GM12878 (cell line): ENCODE results near the gene KRTAP5-6. TPM values are rescaled to one million over a fixed set of nuclear protein-coding genes. Genes with fewer than 3 reads are reported as not detected.

Experiments used
- ATAC-seq: fragments of 200-7000 bp; cut with Tn5 transposase; 3 replicates; pipeline ENCODE4 v1.9.1; 2020; ENCODE audit warnings: mild to moderate bottlenecking, moderate library complexity
- BruUV-seq: library from RNA; stranded (reverse); fragments of 400-500 nt; replicated peaks from 2 replicates; lab custom pipeline; 2021; lab: Mats Ljungman, UMichigan
- CTCF ChIA-PET: fragments of 300-600 bp; sonication (Branson Sonifier 250); formaldehyde crosslinking; extraction: SDS; loops from one replicate; lab custom pipeline; 2021; ENCODE audit warnings: inconsistent platforms; lab: Yijun Ruan, JAX
- POLR2A ChIA-PET: fragments of 350-600 bp; formaldehyde crosslinking; extraction: SDS; loops from one replicate; lab custom pipeline; 2021; ENCODE audit warnings: inconsistent platforms; lab: Charles Lee
- RAD21 ChIA-PET: fragments of 300-600 bp; sonication (Branson Sonifier 250); formaldehyde crosslinking; loops from one replicate; lab custom pipeline; 2023; ENCODE audit warnings: antibody characterized with exemption; ENCODE audit not compliant: unreplicated experiment; lab: Charles Lee
- SMC1A ChIA-PET: fragments of 300-600 bp; sonication (Branson Sonifier 250); formaldehyde crosslinking; loops from one replicate; lab custom pipeline; 2023; ENCODE audit not compliant: unreplicated experiment, uncharacterized antibody; lab: Charles Lee
- DNase-seq: peaks from one replicate; pipeline ENCODE4 v3.0.0-alpha.2; 2011; ENCODE audit warnings: low read depth, low spot score
- FAIRE-seq: peaks from 3 replicates; lab custom pipeline; 2011; peaks lifted over from hg19 to GRCh38; lab: Jason Lieb, UNC
- H2AFZ ChIP-seq: 2 replicates; pipeline ENCODE4 v1.6.0; 2011; ENCODE audit warnings: low read depth, low read length, control low read depth; ENCODE audit not compliant: control insufficient read depth
- H3K27ac ChIP-seq: 2 replicates; pipeline ENCODE4 v1.5.1; 2011; ENCODE audit warnings: control low read depth; ENCODE audit not compliant: control insufficient read depth, insufficient read depth
- H3K27me3 ChIP-seq, 2 experiments: replicated peaks in 1 of 2; 2 replicates each; pipeline versions ENCODE4 v1.6.0 to v1.6.1; 2011; ENCODE audit warnings: low read length in 1 of 2; ENCODE audit not compliant: control insufficient read depth in 2 of 2, insufficient read depth in 2 of 2
- H3K36me3 ChIP-seq, 2 experiments: 2 replicates each; pipeline ENCODE4 v1.5.1; 2011; ENCODE audit warnings: low read length in 1 of 2; ENCODE audit not compliant: control insufficient read depth in 2 of 2, insufficient read depth in 2 of 2
- H3K4me1 ChIP-seq: 2 replicates; pipeline ENCODE4 v1.6.1; 2011; ENCODE audit warnings: mild to moderate bottlenecking, low read length, moderate library complexity, mixed read lengths; ENCODE audit not compliant: control insufficient read depth, insufficient read depth
- H3K4me2 ChIP-seq: 2 replicates; pipeline ENCODE4 v1.6.0; 2011; ENCODE audit warnings: control low read depth; ENCODE audit not compliant: control insufficient read depth, insufficient read depth
- H3K4me3 ChIP-seq: fragments of 200-600 bp; sonication (generic); 2 replicates; pipeline ENCODE4 v1.5.1; 2016
- H3K79me2 ChIP-seq: 2 replicates; pipeline ENCODE4 v1.6.0; 2011; ENCODE audit warnings: low read length; ENCODE audit not compliant: control insufficient read depth, insufficient read depth
- H3K9ac ChIP-seq: 2 replicates; pipeline ENCODE4 v1.8.0; 2011; ENCODE audit warnings: low read length, control low read depth, mixed read lengths; ENCODE audit not compliant: control insufficient read depth, insufficient read depth
- H3K9me3 ChIP-seq: replicated peaks from 3 replicates; pipeline ENCODE4 v1.5.1; 2011; ENCODE audit warnings: mild to moderate bottlenecking, low read length; ENCODE audit not compliant: control insufficient read depth, insufficient read depth
- H4K20me1 ChIP-seq: 2 replicates; pipeline ENCODE4 v1.6.0; 2011; ENCODE audit not compliant: control insufficient read depth, insufficient read depth
- CEBPB ChIP-seq, 2 experiments: fragments of 150-350 bp in 1 of 2; IDR thresholded peaks; 2 replicates each; pipeline ENCODE4 v1.6.1; 2012 to 2014; ENCODE audit warnings: low read depth in 2 of 2, low read length in 2 of 2, borderline replicate concordance in 1 of 2, inconsistent platforms in 1 of 2
- CHD2 ChIP-seq: IDR thresholded peaks from 2 replicates; pipeline ENCODE4 v1.6.1; 2011; ENCODE audit warnings: low read depth, low read length, improper control_type of control experiment, borderline replicate concordance
- ESRRA ChIP-seq: IDR thresholded peaks from 2 replicates; pipeline ENCODE4 v1.6.1; 2012; ENCODE audit warnings: mild to moderate bottlenecking, low read length, improper control_type of control experiment
- HDAC2 ChIP-seq: fragments of 200-600 bp; sonication (generic); IDR thresholded peaks from 2 replicates; pipeline ENCODE4 v1.6.1; 2017
- HDGF ChIP-seq: fragments of 450-650 bp; IDR thresholded peaks from 2 replicates; pipeline ENCODE4 v1.6.1; 2016; ENCODE audit warnings: antibody characterized with exemption
- MYC ChIP-seq: IDR thresholded peaks from 2 replicates; pipeline ENCODE4 v1.6.1; 2011; ENCODE audit warnings: mild to moderate bottlenecking, low read length, moderate library complexity, inconsistent platforms; ENCODE audit not compliant: insufficient read depth, insufficient replicate concordance, insufficient read length, severe bottlenecking
- NR2F1 ChIP-seq: fragments of 450-650 bp; conservative IDR thresholded peaks from 2 replicates; pipeline ENCODE4 v1.6.1; 2017; ENCODE audit warnings: mild to moderate bottlenecking
- POLR2AphosphoS5 ChIP-seq: IDR thresholded peaks from 2 replicates; pipeline ENCODE4 v1.6.1; 2011; ENCODE audit warnings: mild to moderate bottlenecking, low read length, inconsistent platforms
- RBBP5 ChIP-seq: fragments of 200-600 bp; sonication (generic); conservative IDR thresholded peaks from 2 replicates; pipeline ENCODE4 v1.6.1; 2016
- RFX5 ChIP-seq: IDR thresholded peaks from 2 replicates; pipeline ENCODE4 v1.6.1; 2011; ENCODE audit warnings: low read depth, low read length, improper control_type of control experiment
- SREBF1 ChIP-seq: IDR thresholded peaks from 2 replicates; pipeline ENCODE4 v1.6.1; 2012; ENCODE audit warnings: mild to moderate bottlenecking, low read length
- SRF ChIP-seq, 2 experiments: IDR thresholded peaks; 2 replicates each; pipeline ENCODE4 v1.6.1; 2011; ENCODE audit warnings: low read depth in 2 of 2, low read length in 2 of 2, mild to moderate bottlenecking in 1 of 2, moderate library complexity in 1 of 2
- WGBS: methylation state at CpG from one replicate; pipeline ENCODE4 v1.1.6; 2016; ENCODE audit warnings: low lambda C conversion rate; ENCODE audit not compliant: insufficient replicate concordance, insufficient coverage; ENCODE audit errors: missing lambda C conversion rate; 5-methylcytosine and 5-hydroxymethylcytosine counted together
- in situ Hi-C: fragments of 300-500 bp; cut with MboI; formaldehyde crosslinking; loops from 9 replicates; pipeline ENCODE4 v1.14.3; 2018; ENCODE audit warnings: mixed read lengths
- intact Hi-C: fragments of 100-400 bp; cut with micrococcal nuclease; formaldehyde crosslinking; loops from one replicate; pipeline ENCODE4 v1.14.2; 2022; ENCODE audit not compliant: unreplicated experiment
- polyA plus RNA-seq, 11 experiments: library from polyadenylated mRNA; depleted of rRNA in 4 of 11; unstranded in 6 of 11; stranded (reverse) in 5 of 11; fragments of >200 nt; fragmentation: Nextera tagmentation in 4 of 11; fragmentation: Illumina TruSeq in 1 of 11; extraction: Ambion mirVana in 4 of 11; extraction: Trizol in 1 of 11; gene quantifications; 1 replicate in 1 of 11; 2 replicates in 10 of 11; pipeline versions ENCODE4 v1.2.1 to v1.2.3, GENCODE V29; 2011 to 2016; ENCODE audit warnings: inconsistent platforms in 2 of 11, missing spikeins in 2 of 11, low read depth in 1 of 11
- total RNA-seq, 4 experiments: library from RNA; depleted of rRNA in 3 of 4; stranded (reverse); fragments of >200 nt in 3 of 4; fragmentation: Illumina TruSeq in 1 of 4; extraction: Trizol in 1 of 4; gene quantifications; 2 replicates each; pipeline versions ENCODE4 v1.2.1 to v1.2.3, GENCODE V29; 2013 to 2021
- TF ChIP-seq, protein P1 (sequence below): IDR thresholded peaks from 2 replicates; pipeline ENCODE4 v1.6.1; 2012; ENCODE audit warnings: low read depth, low read length, improper control_type of control experiment
- TF ChIP-seq, protein P2 (sequence below): fragments of 450-650 bp; formaldehyde crosslinking; IDR thresholded peaks from 2 replicates; pipeline ENCODE4 v1.4.0; 2022; ENCODE audit warnings: mild to moderate bottlenecking, moderate library complexity
- TF ChIP-seq, protein P3 (sequence below): fragments of 450-650 bp; formaldehyde crosslinking; IDR thresholded peaks from 2 replicates; pipeline ENCODE4 v1.5.0; 2022; ENCODE audit warnings: mild to moderate bottlenecking, missing genetic modification characterization

The KRTAP5-6 gene
- total and polyA plus RNA-seq, 10 of the 15 experiments (the other 5 are each of a cell fraction or from before 2014, with no cell fraction given), result not detected

DNA sequence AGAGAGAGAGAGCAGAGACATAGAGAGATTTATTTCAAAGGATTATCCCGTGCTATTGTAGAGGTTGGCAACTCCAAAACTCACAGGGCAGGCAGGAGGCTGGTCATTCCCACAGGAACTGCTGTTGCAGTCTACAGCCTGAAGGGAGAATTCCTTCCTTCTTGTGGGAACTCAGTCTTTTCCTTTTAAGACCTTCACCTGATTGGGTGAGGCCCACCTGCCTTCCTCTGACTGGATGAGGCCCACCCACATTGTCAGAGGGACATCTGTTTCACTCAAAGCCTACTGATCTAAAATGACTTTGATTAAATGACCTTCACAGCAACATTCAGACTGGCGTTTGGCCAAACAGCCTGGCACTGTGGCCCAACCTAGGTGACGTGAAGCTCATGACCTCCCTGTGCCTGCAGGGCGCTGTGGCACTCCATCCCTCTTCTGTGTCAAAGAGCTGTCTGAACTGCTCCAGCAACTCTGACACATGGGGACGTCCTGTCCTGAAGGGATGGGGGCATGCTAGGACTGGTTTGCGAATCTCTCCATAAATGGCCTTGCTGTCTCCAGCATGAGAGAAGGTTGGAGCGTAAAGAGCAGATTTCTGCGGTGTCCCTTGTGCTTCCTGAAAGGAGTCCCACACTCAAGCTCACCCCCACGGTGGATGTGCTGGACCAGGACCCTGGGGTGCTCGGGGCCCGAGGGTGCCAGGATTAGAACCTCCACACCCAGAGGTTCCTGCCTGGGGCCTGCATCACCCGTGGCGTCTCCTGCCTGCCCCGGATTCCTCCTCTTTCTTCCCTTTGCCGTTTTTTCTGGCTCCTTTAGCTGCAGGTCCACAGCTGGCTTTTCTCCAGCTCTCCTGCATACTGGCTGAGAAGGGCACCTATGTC lies 46.7 kb upstream of the KRTAP5-6 start (continued):
- TF ChIP-seq NR2F1 (no peak), RBBP5 (no peak), HDAC2 (no peak), RFX5 (no peak), HDGF (no peak)

DNA sequence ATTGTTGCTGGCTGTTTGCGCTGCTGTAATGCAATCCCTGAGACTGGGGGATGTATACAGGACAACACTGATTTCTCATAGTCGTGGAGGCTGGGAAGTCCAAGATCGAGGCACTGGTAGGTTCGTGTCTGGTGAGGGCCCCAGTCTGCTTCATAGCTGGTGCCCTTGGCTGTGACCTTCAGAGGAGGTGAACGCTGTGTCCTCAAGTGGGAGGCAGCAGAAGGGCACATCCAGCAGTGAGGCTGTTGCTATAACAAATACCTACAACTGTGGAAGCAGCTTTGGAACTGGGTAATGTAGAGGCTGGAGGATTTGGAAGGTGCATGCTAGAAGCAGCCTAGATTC lies 46.1 kb upstream of the KRTAP5-6 start:
- Histone ChIP-seq H3K9ac (no peak overlapping the region), H3K27me3 (peaks cover 0 to 3% of the 10 kb centered on the region in 2 experiments; a peak in 1 of 4 replicates), H2AFZ (no peak overlapping the region), H4K20me1 (no peaks in the 10 kb centered on the region), H3K4me3 (no peak overlapping the region), H3K79me2 (no peaks in the 10 kb centered on the region), H3K9me3 (no peaks in the 10 kb centered on the region), H3K36me3 (no peaks in the 10 kb centered on the region), H3K27ac (no peak overlapping the region), H3K4me2 (no peak overlapping the region), H3K4me1 (no peaks in the 10 kb centered on the region)
- intact Hi-C loops, result loop anchor here (5.0 kb wide), 2 partner anchors 41 to 181 kb away; partner anchors contain the start of gene SYT8
- POLR2A ChIA-PET, result no interaction called here
- WGBS, result 23% methylated on average over 5 of the region's 5 CpGs
- CTCF ChIA-PET, result interaction anchor here (1.2 to 1.7 kb wide), 2 partner anchors 43 to 501 kb away, joined by 4 to 10 read pairs; no protein-coding TSS in a partner anchor
- ATAC-seq, result no peak
- RAD21 ChIA-PET, result interaction anchor here (2.1 kb wide), 1 partner anchor 182 kb away, joined by 8 read pairs; no protein-coding TSS in a partner anchor
- FAIRE-seq, result no peak
- TF ChIP-seq, protein P1, sequence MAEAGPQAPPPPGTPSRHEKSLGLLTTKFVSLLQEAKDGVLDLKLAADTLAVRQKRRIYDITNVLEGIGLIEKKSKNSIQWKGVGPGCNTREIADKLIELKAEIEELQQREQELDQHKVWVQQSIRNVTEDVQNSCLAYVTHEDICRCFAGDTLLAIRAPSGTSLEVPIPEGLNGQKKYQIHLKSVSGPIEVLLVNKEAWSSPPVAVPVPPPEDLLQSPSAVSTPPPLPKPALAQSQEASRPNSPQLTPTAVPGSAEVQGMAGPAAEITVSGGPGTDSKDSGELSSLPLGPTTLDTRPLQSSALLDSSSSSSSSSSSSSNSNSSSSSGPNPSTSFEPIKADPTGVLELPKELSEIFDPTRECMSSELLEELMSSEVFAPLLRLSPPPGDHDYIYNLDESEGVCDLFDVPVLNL, result no peak
- TF ChIP-seq CEBPB (IDR thresholded peaks at IDR 0.05; ENCODE audit: borderline replicate concordance in 1 of 2, low read depth in 2 of 2, low read length in 2 of 2), result no peak
- TF ChIP-seq SRF (IDR thresholded peaks at IDR 0.05; ENCODE audit: low read depth in 2 of 2, low read length in 2 of 2), result no peak
- TF ChIP-seq, protein P2, sequence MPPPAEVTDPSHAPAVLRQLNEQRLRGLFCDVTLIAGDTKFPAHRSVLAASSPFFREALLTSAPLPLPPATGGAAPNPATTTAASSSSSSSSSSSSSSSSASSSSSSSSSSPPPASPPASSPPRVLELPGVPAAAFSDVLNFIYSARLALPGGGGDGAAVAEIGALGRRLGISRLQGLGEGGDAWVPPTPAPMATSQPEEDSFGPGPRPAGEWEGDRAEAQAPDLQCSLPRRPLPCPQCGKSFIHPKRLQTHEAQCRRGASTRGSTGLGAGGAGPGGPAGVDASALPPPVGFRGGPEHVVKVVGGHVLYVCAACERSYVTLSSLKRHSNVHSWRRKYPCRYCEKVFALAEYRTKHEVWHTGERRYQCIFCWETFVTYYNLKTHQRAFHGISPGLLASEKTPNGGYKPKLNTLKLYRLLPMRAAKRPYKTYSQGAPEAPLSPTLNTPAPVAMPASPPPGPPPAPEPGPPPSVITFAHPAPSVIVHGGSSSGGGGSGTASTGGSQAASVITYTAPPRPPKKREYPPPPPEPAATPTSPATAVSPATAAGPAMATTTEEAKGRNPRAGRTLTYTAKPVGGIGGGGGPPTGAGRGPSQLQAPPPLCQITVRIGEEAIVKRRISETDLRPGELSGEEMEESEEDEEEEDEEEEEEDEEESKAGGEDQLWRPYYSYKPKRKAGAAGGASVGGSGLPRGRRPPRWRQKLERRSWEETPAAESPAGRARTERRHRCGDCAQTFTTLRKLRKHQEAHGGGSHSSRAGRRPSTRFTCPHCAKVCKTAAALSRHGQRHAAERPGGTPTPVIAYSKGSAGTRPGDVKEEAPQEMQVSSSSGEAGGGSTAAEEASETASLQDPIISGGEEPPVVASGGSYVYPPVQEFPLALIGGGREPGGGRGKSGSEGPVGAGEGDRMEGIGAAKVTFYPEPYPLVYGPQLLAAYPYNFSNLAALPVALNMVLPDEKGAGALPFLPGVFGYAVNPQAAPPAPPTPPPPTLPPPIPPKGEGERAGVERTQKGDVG (CRISPR knock-in tag), result no peak
- no peak for TF ChIP-seq ESRRA
- TF ChIP-seq CHD2, result no peak
- TF ChIP-seq POLR2AphosphoS5, result no peak
- TF ChIP-seq, protein P3, sequence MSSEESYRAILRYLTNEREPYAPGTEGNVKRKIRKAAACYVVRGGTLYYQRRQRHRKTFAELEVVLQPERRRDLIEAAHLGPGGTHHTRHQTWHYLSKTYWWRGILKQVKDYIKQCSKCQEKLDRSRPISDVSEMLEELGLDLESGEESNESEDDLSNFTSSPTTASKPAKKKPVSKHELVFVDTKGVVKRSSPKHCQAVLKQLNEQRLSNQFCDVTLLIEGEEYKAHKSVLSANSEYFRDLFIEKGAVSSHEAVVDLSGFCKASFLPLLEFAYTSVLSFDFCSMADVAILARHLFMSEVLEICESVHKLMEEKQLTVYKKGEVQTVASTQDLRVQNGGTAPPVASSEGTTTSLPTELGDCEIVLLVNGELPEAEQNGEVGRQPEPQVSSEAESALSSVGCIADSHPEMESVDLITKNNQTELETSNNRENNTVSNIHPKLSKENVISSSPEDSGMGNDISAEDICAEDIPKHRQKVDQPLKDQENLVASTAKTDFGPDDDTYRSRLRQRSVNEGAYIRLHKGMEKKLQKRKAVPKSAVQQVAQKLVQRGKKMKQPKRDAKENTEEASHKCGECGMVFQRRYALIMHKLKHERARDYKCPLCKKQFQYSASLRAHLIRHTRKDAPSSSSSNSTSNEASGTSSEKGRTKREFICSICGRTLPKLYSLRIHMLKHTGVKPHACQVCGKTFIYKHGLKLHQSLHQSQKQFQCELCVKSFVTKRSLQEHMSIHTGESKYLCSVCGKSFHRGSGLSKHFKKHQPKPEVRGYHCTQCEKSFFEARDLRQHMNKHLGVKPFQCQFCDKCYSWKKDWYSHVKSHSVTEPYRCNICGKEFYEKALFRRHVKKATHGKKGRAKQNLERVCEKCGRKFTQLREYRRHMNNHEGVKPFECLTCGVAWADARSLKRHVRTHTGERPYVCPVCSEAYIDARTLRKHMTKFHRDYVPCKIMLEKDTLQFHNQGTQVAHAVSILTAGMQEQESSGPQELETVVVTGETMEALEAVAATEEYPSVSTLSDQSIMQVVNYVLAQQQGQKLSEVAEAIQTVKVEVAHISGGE (CRISPR knock-in tag), result no peak
- TF ChIP-seq SREBF1, result no peak
- TF ChIP-seq MYC, result no peak
- SMC1A ChIA-PET, result no interaction called here
- BruUV-seq, result no TSS peak
- in situ Hi-C loops, result no loop called here
- DNase-seq, result no peak
